WI38 (cell line): ENCODE measurements around the gene SCAMP3.
"Not testable (repeated sequence)": the region's sequence is repeated elsewhere in the genome, so short reads cannot be mapped to it uniquely, and the experiment has no call there.

Experiments
- H3K4me3 ChIP-seq: 2 replicates; pipeline ENCODE4 v1.5.1; 2011; ENCODE audit warnings: low read depth, mild to moderate bottlenecking, control low read depth, low read length
- TF ChIP-seq, protein P1 (sequence below): IDR thresholded peaks from 2 replicates; pipeline ENCODE4 v1.5.1; 2012; ENCODE audit warnings: low read depth, mild to moderate bottlenecking, control low read depth, low read length

The SCAMP3 gene

DNA sequence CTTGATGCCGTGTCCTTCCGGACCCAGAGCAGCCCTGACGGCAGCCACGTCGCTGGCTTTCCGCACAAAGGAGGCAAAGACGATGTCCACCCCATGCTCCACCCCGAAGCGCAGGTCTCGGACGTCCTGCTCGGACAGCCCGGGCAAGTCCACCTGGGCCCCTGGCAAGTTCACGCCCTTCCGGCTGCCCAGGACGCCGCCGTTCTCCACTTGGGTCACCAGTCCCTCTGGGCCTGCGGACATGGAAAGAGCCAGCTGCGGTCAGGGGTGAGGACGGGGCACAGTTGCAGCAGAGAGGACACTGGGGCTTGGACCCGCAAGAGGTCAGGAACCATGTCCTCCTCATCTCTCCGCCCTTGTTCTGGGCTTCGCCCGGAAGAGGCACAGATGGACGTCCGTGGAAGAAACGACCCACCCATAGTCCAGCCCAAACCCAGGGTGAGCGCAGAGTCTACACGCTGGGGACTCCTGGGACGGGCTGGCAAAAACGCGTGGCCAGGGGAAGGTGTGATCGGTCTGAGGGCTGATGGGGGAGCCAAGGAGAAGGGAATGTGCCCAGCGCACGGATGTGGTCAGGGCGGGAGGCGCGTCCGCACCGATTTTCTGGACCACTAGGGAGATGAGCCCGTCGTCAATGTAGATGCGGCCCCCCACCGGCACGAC, 32.5 kb upstream of the SCAMP3 start:
- no peak overlapping the region for H3K4me3 ChIP-seq
- TF ChIP-seq, protein P1, sequence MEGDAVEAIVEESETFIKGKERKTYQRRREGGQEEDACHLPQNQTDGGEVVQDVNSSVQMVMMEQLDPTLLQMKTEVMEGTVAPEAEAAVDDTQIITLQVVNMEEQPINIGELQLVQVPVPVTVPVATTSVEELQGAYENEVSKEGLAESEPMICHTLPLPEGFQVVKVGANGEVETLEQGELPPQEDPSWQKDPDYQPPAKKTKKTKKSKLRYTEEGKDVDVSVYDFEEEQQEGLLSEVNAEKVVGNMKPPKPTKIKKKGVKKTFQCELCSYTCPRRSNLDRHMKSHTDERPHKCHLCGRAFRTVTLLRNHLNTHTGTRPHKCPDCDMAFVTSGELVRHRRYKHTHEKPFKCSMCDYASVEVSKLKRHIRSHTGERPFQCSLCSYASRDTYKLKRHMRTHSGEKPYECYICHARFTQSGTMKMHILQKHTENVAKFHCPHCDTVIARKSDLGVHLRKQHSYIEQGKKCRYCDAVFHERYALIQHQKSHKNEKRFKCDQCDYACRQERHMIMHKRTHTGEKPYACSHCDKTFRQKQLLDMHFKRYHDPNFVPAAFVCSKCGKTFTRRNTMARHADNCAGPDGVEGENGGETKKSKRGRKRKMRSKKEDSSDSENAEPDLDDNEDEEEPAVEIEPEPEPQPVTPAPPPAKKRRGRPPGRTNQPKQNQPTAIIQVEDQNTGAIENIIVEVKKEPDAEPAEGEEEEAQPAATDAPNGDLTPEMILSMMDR = no peak

DNA sequence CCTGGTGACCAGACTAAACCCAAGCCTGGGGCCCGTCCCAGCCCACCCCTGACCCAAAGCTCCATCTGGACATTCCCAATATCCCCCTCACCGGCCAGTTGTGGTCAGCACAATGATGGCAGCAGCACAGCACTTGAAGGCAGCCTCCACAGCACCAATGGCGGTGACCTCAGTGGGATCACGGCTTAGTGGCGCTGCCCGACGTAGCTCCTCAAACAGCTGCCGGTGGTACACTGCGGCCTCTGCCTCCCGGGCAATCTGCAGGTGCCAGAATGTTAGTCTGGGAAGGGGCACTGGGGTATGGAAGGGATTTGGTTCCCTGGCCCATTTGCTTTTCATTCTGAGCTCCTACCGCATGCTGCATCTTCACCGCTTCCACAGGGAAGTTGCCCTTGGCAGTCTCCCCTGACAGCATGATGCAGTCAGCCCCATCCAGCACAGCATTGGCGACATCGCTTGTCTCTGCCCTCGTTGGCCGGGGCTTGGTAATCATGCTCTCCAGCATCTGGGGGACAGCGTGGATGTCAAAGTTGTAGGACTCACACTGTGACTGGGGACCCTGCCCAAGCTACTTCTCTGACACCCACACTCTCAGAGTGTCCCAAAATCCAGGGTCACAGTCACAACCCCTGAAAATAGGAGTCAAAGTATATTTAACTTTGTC, 31.1 kb upstream of the SCAMP3 start:
- TF ChIP-seq, protein P1 = no peak
- no peak overlapping the region for H3K4me3 ChIP-seq

GRCh38 chr1:155291006-155291405, 28.8 kb upstream of the SCAMP3 start:
- not testable (repeated sequence) for H3K4me3 ChIP-seq

GRCh38 chr1:155287987-155288543, 25.9 kb upstream of the SCAMP3 start:
- TF ChIP-seq, protein P1 = no peak

DNA sequence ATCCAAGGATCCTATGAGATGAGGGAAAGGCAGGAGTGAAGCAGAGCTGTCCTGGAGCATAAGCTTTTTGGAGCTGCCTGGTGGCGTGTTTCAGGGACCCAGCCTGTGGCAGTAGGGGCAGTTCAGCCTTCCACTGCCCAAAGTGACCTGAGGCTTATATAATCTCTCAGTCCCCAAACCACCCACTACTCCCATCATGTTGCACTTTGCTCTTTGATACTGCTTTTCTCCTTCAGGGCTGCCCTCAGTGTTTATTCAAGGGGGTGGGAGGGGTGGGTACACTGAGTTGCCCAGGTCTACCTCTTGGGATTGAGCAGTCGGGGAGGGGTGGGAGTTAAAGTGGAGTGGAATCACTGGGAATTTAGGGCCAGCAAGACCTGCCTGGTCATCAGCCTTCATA, 24.4 kb upstream of the SCAMP3 start:
- TF ChIP-seq, protein P1 = no peak
- no peak overlapping the region for H3K4me3 ChIP-seq

More at GRCh38 chr1:155287987-155288543, 25.9 kb upstream of the SCAMP3 start:
- no peak overlapping the region for H3K4me3 ChIP-seq

DNA sequence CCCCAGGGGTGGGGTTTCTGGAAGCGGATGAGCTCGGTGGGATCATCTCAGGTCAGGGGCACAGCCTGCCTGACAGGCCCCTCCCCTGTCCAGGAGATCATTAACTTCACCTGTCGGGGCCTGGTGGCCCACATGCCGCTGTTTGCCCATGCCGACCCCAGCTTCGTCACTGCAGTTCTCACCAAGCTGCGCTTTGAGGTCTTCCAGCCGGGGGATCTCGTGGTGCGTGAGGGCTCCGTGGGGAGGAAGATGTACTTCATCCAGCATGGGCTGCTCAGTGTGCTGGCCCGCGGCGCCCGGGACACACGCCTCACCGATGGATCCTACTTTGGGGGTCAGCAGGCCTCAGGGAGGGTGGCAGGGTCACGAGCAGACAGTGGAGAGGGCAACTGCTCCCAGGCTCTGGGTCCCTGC, 23.5 kb upstream of the SCAMP3 start:
- H3K4me3 ChIP-seq = no peak overlapping the region
- TF ChIP-seq, protein P1 = no peak

GRCh38 chr1:155285063-155285462, 22.9 kb upstream of the SCAMP3 start:
- TF ChIP-seq, protein P1 = no peak
- no peak overlapping the region for H3K4me3 ChIP-seq

DNA sequence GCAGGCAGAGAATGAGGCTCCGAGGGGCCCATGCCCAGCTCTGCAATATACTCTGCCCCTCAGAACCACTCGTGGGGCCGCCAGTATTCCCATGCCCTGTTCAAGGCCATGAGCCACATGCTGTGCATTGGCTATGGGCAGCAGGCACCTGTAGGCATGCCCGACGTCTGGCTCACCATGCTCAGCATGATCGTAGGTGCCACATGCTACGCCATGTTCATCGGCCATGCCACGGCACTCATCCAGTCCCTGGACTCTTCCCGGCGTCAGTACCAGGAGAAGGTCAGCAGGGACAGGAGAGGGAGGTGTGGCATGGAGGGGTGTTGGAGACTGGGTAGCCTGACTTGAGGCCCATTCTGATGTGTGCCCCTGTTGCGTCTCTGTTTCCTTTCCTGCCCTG, 22.3 kb upstream of the SCAMP3 start:
- no peak overlapping the region for H3K4me3 ChIP-seq
- TF ChIP-seq, protein P1 = no peak
